ENCODE results near the gene DCBLD1. TPM values are rescaled to one million over a fixed set of nuclear protein-coding genes. Genes with fewer than 3 reads are reported as not detected.
A peak's percentile ranks its signal among the peaks of the same experiment; 100 is the strongest.

Gene DCBLD1
- total RNA-seq, 1 donor from 2014 or later: 7.5 TPM

DNA sequence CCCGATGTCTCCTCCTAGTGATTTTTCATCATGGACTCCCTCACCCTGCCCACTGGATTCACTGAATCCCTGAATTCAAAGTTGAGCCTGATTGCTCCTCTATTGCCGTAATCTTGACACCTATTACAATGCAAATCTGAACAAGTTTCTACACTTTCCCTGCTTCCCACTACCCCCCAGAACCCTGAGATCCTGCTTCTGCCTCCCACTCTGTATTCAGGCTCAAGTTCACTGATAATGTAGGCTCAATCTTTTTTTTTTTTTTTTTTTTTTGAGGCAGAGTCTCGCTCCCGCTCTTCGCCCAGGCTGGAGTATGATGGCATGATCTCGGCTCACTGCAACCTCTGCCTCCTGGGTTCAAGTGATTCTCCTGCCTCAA, 3.6 kb upstream of the DCBLD1 start:
- Histone ChIP-seq H3K36me3 (no peaks in the 10 kb centered on the region), H3F3A (ENCODE audit: low read depth) (peaks cover 21% of the 10 kb centered on the region), H3K4me1 (no peaks in the 10 kb centered on the region), H3K27me3 (peaks cover 46% of the 10 kb centered on the region), H3K4me2 (no peak overlapping the region), H3K4me3 (no peak overlapping the region), H2AFZ (replicated peaks) (no peak overlapping the region), H3K79me2 (ENCODE audit: low read depth) (no peaks in the 10 kb centered on the region), H4K20me1 (ENCODE audit: low read depth) (peaks cover 7% of the 10 kb centered on the region), H3K27ac (no peak overlapping the region), H3K9me3 (ENCODE audit: low read depth) (no peaks in the 10 kb centered on the region), H3K9ac (no peak overlapping the region)
- Mint-ChIP-seq H3K27ac (no peak overlapping the region), H3K36me3 (no peaks in the 10 kb centered on the region), H3K4me1 (peaks cover 10% of the 10 kb centered on the region), H3K4me3 (no peak overlapping the region), H3K27me3 (ENCODE audit: insufficient read depth, low read depth) (peaks cover 17% of the 10 kb centered on the region), H3K9me3 (no peaks in the 10 kb centered on the region)
- DNase-seq (ENCODE audit: low spot score): no peak
- TF ChIP-seq, protein P1, sequence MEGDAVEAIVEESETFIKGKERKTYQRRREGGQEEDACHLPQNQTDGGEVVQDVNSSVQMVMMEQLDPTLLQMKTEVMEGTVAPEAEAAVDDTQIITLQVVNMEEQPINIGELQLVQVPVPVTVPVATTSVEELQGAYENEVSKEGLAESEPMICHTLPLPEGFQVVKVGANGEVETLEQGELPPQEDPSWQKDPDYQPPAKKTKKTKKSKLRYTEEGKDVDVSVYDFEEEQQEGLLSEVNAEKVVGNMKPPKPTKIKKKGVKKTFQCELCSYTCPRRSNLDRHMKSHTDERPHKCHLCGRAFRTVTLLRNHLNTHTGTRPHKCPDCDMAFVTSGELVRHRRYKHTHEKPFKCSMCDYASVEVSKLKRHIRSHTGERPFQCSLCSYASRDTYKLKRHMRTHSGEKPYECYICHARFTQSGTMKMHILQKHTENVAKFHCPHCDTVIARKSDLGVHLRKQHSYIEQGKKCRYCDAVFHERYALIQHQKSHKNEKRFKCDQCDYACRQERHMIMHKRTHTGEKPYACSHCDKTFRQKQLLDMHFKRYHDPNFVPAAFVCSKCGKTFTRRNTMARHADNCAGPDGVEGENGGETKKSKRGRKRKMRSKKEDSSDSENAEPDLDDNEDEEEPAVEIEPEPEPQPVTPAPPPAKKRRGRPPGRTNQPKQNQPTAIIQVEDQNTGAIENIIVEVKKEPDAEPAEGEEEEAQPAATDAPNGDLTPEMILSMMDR (IDR thresholded peaks at IDR 0.05): no peak
- TF ChIP-seq EZH2phosphoT487 (IDR thresholded peaks at IDR 0.05) (no peak), EZH2 (IDR thresholded peaks at IDR 0.05) (no peak)

DNA sequence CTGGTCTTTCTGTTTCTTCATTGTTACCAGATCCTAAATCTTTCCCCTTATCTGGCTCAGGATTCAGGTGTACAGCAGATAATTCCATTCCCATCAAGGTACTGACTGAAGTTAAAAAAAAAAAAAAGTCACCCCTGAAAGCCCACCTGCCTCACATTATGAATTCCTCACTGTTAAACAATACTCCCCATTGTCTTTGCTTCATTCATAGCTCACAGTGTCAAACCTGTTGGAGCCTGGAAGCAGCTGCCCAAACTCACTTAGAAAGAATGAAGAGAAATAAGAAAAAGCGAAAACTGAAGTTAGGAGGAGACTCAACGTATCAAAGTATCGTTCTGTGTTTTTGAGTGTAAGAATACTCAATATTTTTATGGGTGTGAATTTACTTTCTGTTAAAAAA, 1.8 kb upstream of the DCBLD1 start:
- H3F3A ChIP-seq (ENCODE audit: low read depth): peaks cover 21% of the 10 kb centered on the region
- H3K36me3 ChIP-seq: no peaks in the 10 kb centered on the region
- H3K9me3 Mint-ChIP-seq: no peaks in the 10 kb centered on the region
- H3K4me1 ChIP-seq: no peaks in the 10 kb centered on the region
- DNase-seq (ENCODE audit: low spot score): no peak
- no peak overlapping the region for H3K9ac ChIP-seq
- no peak overlapping the region for H2AFZ ChIP-seq (replicated peaks)
- no peak overlapping the region for H3K4me3 ChIP-seq
- TF ChIP-seq EZH2phosphoT487 (IDR thresholded peaks at IDR 0.05): no peak
- TF ChIP-seq, protein P1 (IDR thresholded peaks at IDR 0.05): no peak
- TF ChIP-seq EZH2 (IDR thresholded peaks at IDR 0.05): no peak
- no peak overlapping the region for H3K4me3 Mint-ChIP-seq
- H3K9me3 ChIP-seq (ENCODE audit: low read depth): no peaks in the 10 kb centered on the region
- H3K4me2 ChIP-seq: no peak overlapping the region
- peaks cover 7% of the 10 kb centered on the region for H4K20me1 ChIP-seq (ENCODE audit: low read depth)
- H3K36me3 Mint-ChIP-seq: no peaks in the 10 kb centered on the region
- no peak overlapping the region for H3K27ac ChIP-seq
- peaks cover 10% of the 10 kb centered on the region for H3K4me1 Mint-ChIP-seq
- peaks cover 59% of the 10 kb centered on the region for H3K27me3 ChIP-seq
- no peak overlapping the region for H3K27ac Mint-ChIP-seq
- H3K27me3 Mint-ChIP-seq (ENCODE audit: insufficient read depth, low read depth): peaks cover 17% of the 10 kb centered on the region
- H3K79me2 ChIP-seq (ENCODE audit: low read depth): no peaks in the 10 kb centered on the region

DNA sequence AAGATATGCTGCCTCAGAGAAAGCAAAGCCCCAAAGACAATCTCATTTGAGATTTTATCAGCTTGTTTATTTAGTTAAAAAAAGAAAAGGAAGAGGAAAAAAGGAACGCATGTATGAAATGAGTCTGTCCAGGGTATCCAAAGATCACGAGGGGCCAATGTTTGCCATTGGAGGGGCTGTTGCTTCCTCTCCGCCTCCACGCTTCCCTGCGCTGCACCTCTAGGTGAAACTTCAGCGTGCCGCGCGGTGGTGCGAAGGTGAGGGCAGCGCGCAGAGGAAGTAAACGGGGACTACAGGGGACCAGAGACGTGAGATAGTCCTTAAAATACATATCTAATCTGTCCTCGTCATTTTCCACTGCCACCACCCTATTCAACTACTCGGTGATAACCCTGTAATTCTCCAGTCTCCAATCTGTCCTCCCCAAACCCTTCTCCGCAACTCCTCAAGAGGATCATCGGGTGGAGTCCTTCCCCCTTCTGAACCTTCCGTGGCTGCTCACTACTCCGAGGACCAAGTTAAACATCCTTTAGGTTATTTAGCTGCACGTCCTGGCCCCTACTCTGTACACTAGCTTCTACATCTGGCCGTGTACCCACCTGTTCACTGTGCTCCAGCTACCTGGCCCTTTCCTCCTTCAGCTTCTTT, 1.1 kb upstream of the DCBLD1 start:
- Histone ChIP-seq H3F3A (ENCODE audit: low read depth) (peaks cover 21% of the 10 kb centered on the region), H4K20me1 (ENCODE audit: low read depth) (peaks cover 7% of the 10 kb centered on the region), H3K27ac (no peak overlapping the region), H3K36me3 (no peaks in the 10 kb centered on the region), H3K9me3 (ENCODE audit: low read depth) (no peaks in the 10 kb centered on the region), H3K9ac (no peak overlapping the region), H3K4me2 (peak overlapping the region; percentile 84), H3K79me2 (ENCODE audit: low read depth) (no peaks in the 10 kb centered on the region), H3K27me3 (peaks cover 59% of the 10 kb centered on the region), H3K4me3 (peak overlapping the region; percentile 70), H2AFZ (replicated peaks) (peak overlapping the region; percentile 95), H3K4me1 (no peaks in the 10 kb centered on the region)
- Mint-ChIP-seq H3K4me1 (peaks cover 10% of the 10 kb centered on the region), H3K36me3 (no peaks in the 10 kb centered on the region), H3K27ac (no peak overlapping the region), H3K9me3 (no peaks in the 10 kb centered on the region), H3K27me3 (ENCODE audit: insufficient read depth, low read depth) (peaks cover 17% of the 10 kb centered on the region), H3K4me3 (peak overlapping the region; percentile 87)
- no peak for TF ChIP-seq EZH2 (IDR thresholded peaks at IDR 0.05)
- peak; percentile 64 for TF ChIP-seq EZH2phosphoT487 (IDR thresholded peaks at IDR 0.05)
- TF ChIP-seq, protein P1 (IDR thresholded peaks at IDR 0.05): no peak
- peak; percentile 28 for DNase-seq (ENCODE audit: low spot score)

Data from neural progenitor cell (in vitro differentiated cells).